Memory B cell (primary cell): ENCODE data around the gene BNC1.
"Not testable (repeated sequence)": the region's sequence is repeated elsewhere in the genome, so short reads cannot be mapped to it uniquely, and the experiment has no call there.

Experiments
- ATAC-seq: fragments of 150-1000 bp; cut with Tn5 transposase; 2 replicates; pipeline ENCODE4 v1.10.0; 2021; ENCODE audit warnings: low read depth, mild to moderate bottlenecking, moderate library complexity
- DNase-seq, 2 donors: peaks; one replicate each; pipeline ENCODE4 v3.0.0; 2022; ENCODE audit warnings: low spot score in 2 of 2
- H3K27ac Mint-ChIP-seq: one replicate; pipeline ENCODE4 v1.8.0; 2022; ENCODE audit warnings: mild to moderate bottlenecking, moderate library complexity, mixed read lengths
- H3K27me3 Mint-ChIP-seq: one replicate; pipeline ENCODE4 v1.8.0; 2022; ENCODE audit warnings: mixed read lengths
- H3K36me3 Mint-ChIP-seq: one replicate; pipeline ENCODE4 v1.8.0; 2022; ENCODE audit warnings: mild to moderate bottlenecking, mixed read lengths
- H3K4me1 Mint-ChIP-seq: one replicate; pipeline ENCODE4 v1.8.0; 2022; ENCODE audit warnings: mixed read lengths
- H3K4me3 Mint-ChIP-seq: one replicate; pipeline ENCODE4 v1.8.0; 2022; ENCODE audit warnings: mild to moderate bottlenecking, moderate library complexity, mixed read lengths
- H3K9me3 Mint-ChIP-seq: one replicate; pipeline ENCODE4 v1.8.0; 2022; ENCODE audit warnings: mixed read lengths

The BNC1 gene

GRCh38 chr15:83248151-83249029 is 36.1 kb downstream of the BNC1 start:
- Mint-ChIP-seq H3K4me3 (no peak overlapping the region), H3K4me1 (no peaks in the 10 kb centered on the region), H3K27ac (no peak overlapping the region), H3K9me3 (no peaks in the 10 kb centered on the region), H3K36me3 (no peaks in the 10 kb centered on the region), H3K27me3 (peaks cover 18% of the 10 kb centered on the region)
- ATAC-seq (peak; percentile 21), DNase-seq (peak; percentile 22 to 34)

- Mint-ChIP-seq H3K27ac (no peak overlapping the region), H3K4me3 (no peak overlapping the region), H3K27me3 (peaks cover 10% of the 10 kb centered on the region), H3K36me3 (no peaks in the 10 kb centered on the region), H3K9me3 (peaks cover 7% of the 10 kb centered on the region), H3K4me1 (no peaks in the 10 kb centered on the region)
- ATAC-seq: no peak
- no peak for DNase-seq
Observed at GRCh38 chr15:83243634-83244033, 40.8 kb downstream of the BNC1 start.

GRCh38 chr15:83230242-83230641 is 54.2 kb downstream of the BNC1 start:
- Mint-ChIP-seq H3K36me3 (no peaks in the 10 kb centered on the region), H3K27me3 (peaks cover 1% of the 10 kb centered on the region), H3K4me3 (no peak overlapping the region), H3K9me3 (no peaks in the 10 kb centered on the region), H3K4me1 (no peaks in the 10 kb centered on the region), H3K27ac (no peak overlapping the region)
- ATAC-seq (no peak), DNase-seq (no peak)

GRCh38 chr15:83225449-83225848 is 59.0 kb downstream of the BNC1 start:
- H3K9me3 Mint-ChIP-seq: peaks cover 2% of the 10 kb centered on the region
- no peaks in the 10 kb centered on the region for H3K36me3 Mint-ChIP-seq
- H3K27me3 Mint-ChIP-seq: peaks cover 5% of the 10 kb centered on the region
- peaks cover 2% of the 10 kb centered on the region for H3K4me1 Mint-ChIP-seq
- H3K4me3 Mint-ChIP-seq: no peak overlapping the region
- DNase-seq (no peak), ATAC-seq (no peak)
- H3K27ac Mint-ChIP-seq: no peak overlapping the region

- H3K36me3 Mint-ChIP-seq, ATAC-seq, DNase-seq, H3K9me3 Mint-ChIP-seq, H3K27ac Mint-ChIP-seq, H3K4me1 Mint-ChIP-seq, H3K4me3 Mint-ChIP-seq: not testable (repeated sequence)
- peaks cover 13% of the 10 kb centered on the region for H3K27me3 Mint-ChIP-seq
Observed at GRCh38 chr15:83221781-83222180, 62.7 kb downstream of the BNC1 start.

- DNase-seq: no peak
- Mint-ChIP-seq H3K27me3 (peaks cover 17% of the 10 kb centered on the region), H3K9me3 (peaks cover 4% of the 10 kb centered on the region), H3K27ac (no peak overlapping the region), H3K4me3 (no peak overlapping the region), H3K4me1 (peaks cover 2% of the 10 kb centered on the region), H3K36me3 (no peaks in the 10 kb centered on the region)
- ATAC-seq: no peak
Observed at GRCh38 chr15:83219026-83219425, 65.4 kb downstream of the BNC1 start.

GRCh38 chr15:83215306-83215705 is 69.2 kb downstream of the BNC1 start:
- no peak for ATAC-seq
- Mint-ChIP-seq H3K27ac (no peak overlapping the region), H3K4me3 (no peak overlapping the region), H3K27me3 (peaks cover 20% of the 10 kb centered on the region), H3K4me1 (no peaks in the 10 kb centered on the region), H3K36me3 (no peaks in the 10 kb centered on the region), H3K9me3 (peaks cover 2% of the 10 kb centered on the region)
- DNase-seq: no peak

- Mint-ChIP-seq H3K4me1 (peaks cover 2% of the 10 kb centered on the region), H3K27me3 (peaks cover 20% of the 10 kb centered on the region), H3K27ac (no peak overlapping the region), H3K36me3 (no peaks in the 10 kb centered on the region), H3K9me3 (peaks cover 2% of the 10 kb centered on the region), H3K4me3 (no peak overlapping the region)
- ATAC-seq (no peak), DNase-seq (no peak)
Observed at GRCh38 chr15:83210619-83211018, 73.8 kb downstream of the BNC1 start.

- Mint-ChIP-seq H3K4me3 (no peak overlapping the region), H3K36me3 (no peaks in the 10 kb centered on the region), H3K27me3 (peaks cover 15% of the 10 kb centered on the region), H3K27ac (no peak overlapping the region), H3K9me3 (no peaks in the 10 kb centered on the region), H3K4me1 (peaks cover 2% of the 10 kb centered on the region)
- no peak for DNase-seq
- no peak for ATAC-seq
Observed at GRCh38 chr15:83209333-83209732, 75.1 kb downstream of the BNC1 start.

- DNase-seq: no peak
- Mint-ChIP-seq H3K4me1 (peaks cover 2% of the 10 kb centered on the region), H3K36me3 (no peaks in the 10 kb centered on the region), H3K27me3 (peaks cover 17% of the 10 kb centered on the region), H3K4me3 (no peak overlapping the region), H3K9me3 (no peaks in the 10 kb centered on the region), H3K27ac (no peak overlapping the region)
- ATAC-seq: no peak
Observed at GRCh38 chr15:83208367-83208661, 76.2 kb downstream of the BNC1 start.

- DNase-seq: no peak
- no peak within 1 kb of the TSS for H3K27ac Mint-ChIP-seq
- no peaks in the 10 kb centered on the region for H3K36me3 Mint-ChIP-seq
- no peaks in the 10 kb centered on the region for H3K9me3 Mint-ChIP-seq
- H3K27me3 Mint-ChIP-seq: peaks cover 17% of the 10 kb centered on the region
- peaks cover 2% of the 10 kb centered on the region for H3K4me1 Mint-ChIP-seq
- peak within 1 kb of the TSS; percentile 69 for H3K4me3 Mint-ChIP-seq
- peak; percentile 44 for ATAC-seq
Observed at GRCh38 chr15:83207660-83208366, 76.7 kb downstream of the BNC1 start, which contains the start of gene HDGFL3. Gene HDGFL3, minus strand, starts transcription at chr15:83207823. Its CDS starts 409 bp downstream, at chr15:83207414.

- no peak overlapping the region for H3K27ac Mint-ChIP-seq
- H3K27me3 Mint-ChIP-seq: peaks cover 14% of the 10 kb centered on the region
- ATAC-seq (no peak), DNase-seq (no peak)
- no peaks in the 10 kb centered on the region for H3K36me3 Mint-ChIP-seq
- no peak overlapping the region for H3K4me3 Mint-ChIP-seq
- peaks cover 2% of the 10 kb centered on the region for H3K4me1 Mint-ChIP-seq
- no peaks in the 10 kb centered on the region for H3K9me3 Mint-ChIP-seq
Observed at GRCh38 chr15:83207009-83207659, 77.3 kb downstream of the BNC1 start.

GRCh38 chr15:83206526-83207008 is 77.9 kb downstream of the BNC1 start:
- H3K4me1 Mint-ChIP-seq: peaks cover 2% of the 10 kb centered on the region
- ATAC-seq: no peak
- H3K36me3 Mint-ChIP-seq: no peaks in the 10 kb centered on the region
- H3K9me3 Mint-ChIP-seq: no peaks in the 10 kb centered on the region
- H3K27ac Mint-ChIP-seq: no peak overlapping the region
- DNase-seq: peak in 1 of 2 donors; percentile 16
- peaks cover 11% of the 10 kb centered on the region for H3K27me3 Mint-ChIP-seq
- H3K4me3 Mint-ChIP-seq: peak overlapping the region; percentile 69
